Stimulated activated naive CD8-positive, alpha-beta T cell treated with anti-CD3 and anti-CD28 coated beads, Interleukin-15, amount 100 ng/mL, for 72 hours (primary cell): ENCODE data around the gene ATXN8OS.
"Not testable (repeated sequence)": the region's sequence is repeated elsewhere in the genome, so short reads cannot be mapped to it uniquely, and the experiment has no call there.

ENCODE experiments used
- ATAC-seq: fragments of 150-1000 bp; cut with Tn5 transposase; 2 replicates; pipeline ENCODE4 v1.10.0; 2021; ENCODE audit warnings: mild to moderate bottlenecking, moderate library complexity
- DNase-seq, 2 donors: peaks; one replicate each; pipeline ENCODE4 v3.0.0; 2021 to 2022
- H3K27ac Mint-ChIP-seq, 2 donors: one replicate each; pipeline ENCODE4 v1.8.0; 2022; ENCODE audit warnings: mild to moderate bottlenecking in 2 of 2, mixed read lengths in 2 of 2, moderate library complexity in 2 of 2
- H3K27me3 Mint-ChIP-seq: one replicate; pipeline ENCODE4 v1.8.0; 2022; ENCODE audit warnings: mixed read lengths
- H3K4me1 Mint-ChIP-seq: one replicate; pipeline ENCODE4 v1.8.0; 2022; ENCODE audit warnings: mild to moderate bottlenecking, mixed read lengths
- H3K4me3 Mint-ChIP-seq, 2 donors: one replicate each; pipeline ENCODE4 v1.8.0; 2022; ENCODE audit warnings: mild to moderate bottlenecking in 2 of 2, mixed read lengths in 2 of 2, moderate library complexity in 1 of 2
- H3K9me3 Mint-ChIP-seq, 2 donors: one replicate each; pipeline ENCODE4 v1.8.0; 2022; ENCODE audit warnings: mixed read lengths in 2 of 2

Gene ATXN8OS

GRCh38 chr13:70107498-70108281 is at the start of gene ATXN8OS:
TSS of gene ATXN8OS (plus strand) at chr13:70107826.
- Mint-ChIP-seq H3K27ac (no peak within 1 kb of the TSS), H3K9me3 (peaks cover 0 to 10% of the 10 kb centered on the region in 2 donors), H3K4me1 (no peaks in the 10 kb centered on the region), H3K27me3 (peaks cover 15% of the 10 kb centered on the region), H3K4me3 (no peak within 1 kb of the TSS)
- ATAC-seq (no peak), DNase-seq (no peak)

- H3K4me3 Mint-ChIP-seq: no peak overlapping the region
- H3K4me1 Mint-ChIP-seq: no peaks in the 10 kb centered on the region
- ATAC-seq (no peak), DNase-seq (no peak)
- no peaks in the 10 kb centered on the region for H3K27me3 Mint-ChIP-seq
- H3K27ac Mint-ChIP-seq: no peak overlapping the region
- H3K9me3 Mint-ChIP-seq: peaks cover 10 to 13% of the 10 kb centered on the region in 2 donors
Observed at GRCh38 chr13:70080012-70080411, 27.6 kb upstream of the ATXN8OS start.

- DNase-seq: no peak
- H3K27ac Mint-ChIP-seq: no peak overlapping the region
- no peaks in the 10 kb centered on the region for H3K4me1 Mint-ChIP-seq
- peaks cover 16 to 25% of the 10 kb centered on the region in 2 donors for H3K9me3 Mint-ChIP-seq
- H3K27me3 Mint-ChIP-seq: no peaks in the 10 kb centered on the region
- ATAC-seq: no peak
- no peak overlapping the region for H3K4me3 Mint-ChIP-seq
Observed at GRCh38 chr13:70087247-70087646, 20.4 kb upstream of the ATXN8OS start.

- H3K27me3 Mint-ChIP-seq: no peaks in the 10 kb centered on the region
- H3K9me3 Mint-ChIP-seq: peaks cover 16 to 25% of the 10 kb centered on the region in 2 donors
- H3K4me1 Mint-ChIP-seq: no peaks in the 10 kb centered on the region
- DNase-seq (no peak), ATAC-seq (no peak)
- no peak overlapping the region for H3K4me3 Mint-ChIP-seq
- no peak overlapping the region for H3K27ac Mint-ChIP-seq
Observed at GRCh38 chr13:70088926-70089325, 18.7 kb upstream of the ATXN8OS start.

DNA sequence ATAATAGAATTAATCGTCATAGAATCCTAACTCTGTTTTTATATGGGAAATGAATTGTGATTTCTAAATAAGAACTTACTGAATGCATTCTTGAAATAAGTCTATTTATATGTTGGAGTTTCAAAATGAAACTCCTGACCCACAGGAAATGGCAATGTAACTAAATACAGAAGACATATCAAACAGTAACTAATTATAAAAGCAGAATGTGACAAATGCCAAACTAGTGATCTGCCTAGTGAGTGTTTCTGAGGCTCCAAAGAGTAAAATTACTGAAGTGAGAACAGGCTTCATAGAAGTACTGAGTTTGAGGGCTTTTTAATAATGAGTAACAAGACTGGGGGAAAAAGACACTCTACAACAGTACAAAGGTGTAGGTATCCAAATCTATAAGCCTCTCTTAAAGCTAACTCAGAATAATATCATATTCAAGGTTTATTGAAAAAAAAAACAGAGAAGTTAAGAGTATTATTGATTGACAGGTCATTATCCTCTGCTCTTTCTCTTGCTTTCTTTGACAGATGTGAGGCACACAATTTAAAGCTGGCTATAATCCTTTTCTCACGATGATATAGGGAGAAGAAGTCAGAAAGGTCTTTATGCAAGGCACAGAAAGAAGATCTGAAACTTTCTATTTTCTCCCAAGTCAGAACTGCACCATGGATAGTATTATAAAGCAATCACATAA is 17.4 kb upstream of the ATXN8OS start:
- Mint-ChIP-seq H3K27me3 (no peaks in the 10 kb centered on the region), H3K27ac (no peak overlapping the region), H3K9me3 (peaks cover 10 to 21% of the 10 kb centered on the region in 2 donors), H3K4me3 (no peak overlapping the region), H3K4me1 (no peaks in the 10 kb centered on the region)
- DNase-seq (no peak), ATAC-seq (no peak)

GRCh38 chr13:70098669-70099068 is 9.0 kb upstream of the ATXN8OS start:
- ATAC-seq (no peak), DNase-seq (no peak)
- H3K4me1 Mint-ChIP-seq: no peaks in the 10 kb centered on the region
- H3K4me3 Mint-ChIP-seq: no peak overlapping the region
- H3K27ac Mint-ChIP-seq: no peak overlapping the region
- no peaks in the 10 kb centered on the region for H3K27me3 Mint-ChIP-seq
- peaks cover 0 to 10% of the 10 kb centered on the region in 2 donors for H3K9me3 Mint-ChIP-seq

DNA sequence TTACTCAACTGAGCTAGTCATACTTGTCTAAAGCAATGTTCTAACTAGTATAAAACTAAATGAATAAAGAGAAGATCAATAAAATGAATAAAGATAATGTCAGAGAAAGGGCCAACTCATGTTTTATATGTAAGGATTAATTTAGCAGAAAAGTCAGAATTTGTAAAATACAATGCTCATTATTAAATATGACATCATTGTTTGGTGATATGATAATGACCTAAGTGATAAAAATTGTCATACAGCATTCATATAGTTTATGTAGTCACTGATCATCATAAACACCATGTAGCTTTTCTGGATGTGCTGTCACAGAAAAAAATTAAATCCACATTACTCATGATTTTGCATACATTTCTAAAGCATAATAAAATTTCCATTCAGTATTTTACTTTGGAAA is 3.1 kb upstream of the ATXN8OS start:
- H3K27me3 Mint-ChIP-seq: peaks cover 15% of the 10 kb centered on the region
- H3K27ac Mint-ChIP-seq: no peak overlapping the region

DNA sequence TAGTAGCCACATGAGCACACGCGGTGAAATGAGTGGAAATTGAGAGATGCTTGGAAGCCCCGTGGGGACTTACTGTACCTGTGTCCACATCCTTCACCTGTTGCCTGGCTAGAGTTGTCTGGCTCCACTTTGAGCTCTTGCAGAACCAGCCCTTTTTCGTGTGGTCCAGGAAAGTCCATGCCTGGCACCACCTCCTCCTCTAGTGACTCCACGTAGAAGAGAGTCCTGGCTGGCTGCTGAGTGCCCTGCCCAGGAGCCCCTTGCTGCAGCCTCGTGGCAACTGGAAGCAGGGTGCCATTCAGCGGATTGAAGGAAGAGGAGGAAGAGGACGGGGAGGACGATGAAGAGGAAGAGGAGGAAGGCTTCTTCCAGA is 515 bp upstream of the ATXN8OS start:
- DNase-seq (no peak), ATAC-seq (no peak)
- Mint-ChIP-seq H3K27ac (no peak overlapping the region), H3K9me3 (peaks cover 0 to 11% of the 10 kb centered on the region in 2 donors), H3K27me3 (peaks cover 15% of the 10 kb centered on the region), H3K4me1 (no peaks in the 10 kb centered on the region), H3K4me3 (no peak overlapping the region)

More for the DNA sequence above, 3.1 kb upstream of the ATXN8OS start:
- peaks cover 0 to 11% of the 10 kb centered on the region in 2 donors for H3K9me3 Mint-ChIP-seq
- H3K4me3 Mint-ChIP-seq: no peak overlapping the region
- no peaks in the 10 kb centered on the region for H3K4me1 Mint-ChIP-seq
- ATAC-seq (no peak), DNase-seq (no peak)

- Mint-ChIP-seq H3K27me3 (peaks cover 15% of the 10 kb centered on the region), H3K4me1 (no peaks in the 10 kb centered on the region), H3K9me3 (peaks cover 0 to 2% of the 10 kb centered on the region in 2 donors), H3K27ac (no peak within 1 kb of the TSS), H3K4me3 (no peak within 1 kb of the TSS)
- ATAC-seq (no peak), DNase-seq (no peak)
Observed at GRCh38 chr13:70108356-70109105, 905 bp downstream of the ATXN8OS start, which contains the start of gene KLHL1. TSS of gene KLHL1 (minus strand) at chr13:70108452. CDS start at chr13:70107699, 753 bp downstream.

GRCh38 chr13:70117338-70117905 is 9.8 kb downstream of the ATXN8OS start:
- no peaks in the 10 kb centered on the region for H3K27me3 Mint-ChIP-seq
- H3K27ac Mint-ChIP-seq: no peak overlapping the region
- H3K4me3 Mint-ChIP-seq: no peak overlapping the region
- ATAC-seq: no peak
- no peaks in the 10 kb centered on the region for H3K4me1 Mint-ChIP-seq
- DNase-seq: no peak
- H3K9me3 Mint-ChIP-seq: peaks cover 0 to 7% of the 10 kb centered on the region in 2 donors

DNA sequence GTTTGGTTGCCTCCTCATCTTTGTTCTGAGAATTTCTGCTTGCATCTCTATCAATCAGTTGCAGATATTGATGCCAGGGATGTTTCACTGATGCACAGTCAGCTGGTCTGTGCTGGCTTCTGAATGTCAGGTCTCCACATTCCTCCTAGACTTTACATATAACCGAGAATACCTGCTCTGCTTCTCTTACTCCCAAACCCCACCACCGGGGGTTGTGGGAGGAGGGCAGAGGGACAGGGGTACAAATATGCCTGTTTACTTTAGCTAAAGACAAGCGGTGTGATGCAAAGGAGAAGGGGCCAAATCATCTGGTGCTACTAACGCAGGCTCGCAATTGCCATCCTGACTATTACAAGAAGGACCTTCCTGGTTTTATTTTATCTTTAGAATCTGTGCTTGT is 18.1 kb downstream of the ATXN8OS start:
- Mint-ChIP-seq H3K4me1 (no peaks in the 10 kb centered on the region), H3K27ac (no peak overlapping the region), H3K4me3 (no peak overlapping the region), H3K9me3 (peaks cover 3 to 17% of the 10 kb centered on the region in 2 donors), H3K27me3 (no peaks in the 10 kb centered on the region)
- DNase-seq (no peak), ATAC-seq (no peak)

GRCh38 chr13:70128098-70128497 is 20.5 kb downstream of the ATXN8OS start:
- no peak overlapping the region for H3K4me3 Mint-ChIP-seq
- ATAC-seq: no peak

DNA sequence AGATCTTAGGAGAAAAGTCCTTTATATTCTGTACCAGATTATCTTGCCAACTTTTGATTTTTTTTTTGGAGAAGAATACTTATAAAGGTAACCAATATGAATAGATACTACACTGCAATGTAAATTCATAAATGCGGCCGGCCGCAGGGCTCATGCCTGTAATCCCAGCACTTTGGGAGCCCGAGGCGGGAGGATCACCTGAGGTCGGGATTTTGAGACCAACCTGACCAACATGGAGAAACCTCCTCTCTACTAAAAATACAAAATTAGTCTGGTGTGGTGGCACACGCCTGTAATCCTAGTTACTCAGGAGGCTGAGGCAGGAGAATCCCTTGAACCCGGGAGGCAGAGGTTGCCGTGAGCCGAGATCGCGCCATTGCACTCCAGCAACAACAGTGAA is 35.0 kb downstream of the ATXN8OS start:
- not testable (repeated sequence) for H3K4me1 Mint-ChIP-seq, H3K27me3 Mint-ChIP-seq, H3K9me3 Mint-ChIP-seq, H3K4me3 Mint-ChIP-seq, ATAC-seq, H3K27ac Mint-ChIP-seq, DNase-seq

More at GRCh38 chr13:70128098-70128497, 20.5 kb downstream of the ATXN8OS start:
- Mint-ChIP-seq H3K9me3 (peaks cover 0 to 26% of the 10 kb centered on the region in 2 donors), H3K4me1 (no peaks in the 10 kb centered on the region), H3K27ac (no peak overlapping the region), H3K27me3 (no peaks in the 10 kb centered on the region)
- no peak for DNase-seq

DNA sequence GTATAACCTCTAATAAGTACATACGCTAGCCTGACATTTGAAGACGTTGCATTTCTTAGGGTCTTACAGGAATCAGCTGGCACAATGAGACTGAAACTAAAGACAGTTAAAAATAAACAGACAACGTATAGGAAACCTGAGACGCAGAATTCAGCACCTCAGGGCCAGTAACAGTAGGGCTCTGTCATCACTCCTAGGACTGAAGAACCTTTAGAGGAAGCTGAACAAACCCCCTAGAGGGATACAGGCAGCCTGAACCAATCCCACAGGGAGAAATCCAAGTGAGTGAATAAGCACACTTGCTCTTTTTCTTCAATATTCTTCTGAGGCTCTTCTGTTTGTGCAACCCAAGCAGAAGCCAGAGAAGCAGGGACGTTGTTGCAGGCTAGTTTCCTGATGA is 54.5 kb downstream of the ATXN8OS start:
- no peak overlapping the region for H3K27ac Mint-ChIP-seq
- ATAC-seq (no peak), DNase-seq (no peak)
- H3K4me3 Mint-ChIP-seq: no peak overlapping the region
- no peaks in the 10 kb centered on the region for H3K4me1 Mint-ChIP-seq
- no peaks in the 10 kb centered on the region for H3K27me3 Mint-ChIP-seq
- H3K9me3 Mint-ChIP-seq: no peaks in the 10 kb centered on the region

- Mint-ChIP-seq H3K4me1 (no peaks in the 10 kb centered on the region), H3K27me3 (no peaks in the 10 kb centered on the region), H3K9me3 (peaks cover 5 to 14% of the 10 kb centered on the region in 2 donors), H3K27ac (no peak overlapping the region), H3K4me3 (no peak overlapping the region)
- ATAC-seq: no peak
- DNase-seq: no peak
Observed at GRCh38 chr13:70170689-70171088, 63.1 kb downstream of the ATXN8OS start.
